GM12878 (cell line): ENCODE measurements around the gene TUNAR. TPM values are rescaled to one million over a fixed set of nuclear protein-coding genes. Genes with fewer than 3 reads are reported as not detected.

Source experiments
- ATAC-seq: fragments of 200-7000 bp; cut with Tn5 transposase; 3 replicates; pipeline ENCODE4 v1.9.1; 2020; ENCODE audit warnings: mild to moderate bottlenecking, moderate library complexity
- BruUV-seq: library from RNA; stranded (reverse); fragments of 400-500 nt; replicated peaks from 2 replicates; lab custom pipeline; 2021; lab: Mats Ljungman, UMichigan
- CTCF ChIA-PET: fragments of 300-600 bp; sonication (Branson Sonifier 250); formaldehyde crosslinking; extraction: SDS; loops from one replicate; lab custom pipeline; 2021; ENCODE audit warnings: inconsistent platforms; lab: Yijun Ruan, JAX
- POLR2A ChIA-PET: fragments of 350-600 bp; formaldehyde crosslinking; extraction: SDS; loops from one replicate; lab custom pipeline; 2021; ENCODE audit warnings: inconsistent platforms; lab: Charles Lee
- RAD21 ChIA-PET: fragments of 300-600 bp; sonication (Branson Sonifier 250); formaldehyde crosslinking; loops from one replicate; lab custom pipeline; 2023; ENCODE audit warnings: antibody characterized with exemption; ENCODE audit not compliant: unreplicated experiment; lab: Charles Lee
- SMC1A ChIA-PET: fragments of 300-600 bp; sonication (Branson Sonifier 250); formaldehyde crosslinking; loops from one replicate; lab custom pipeline; 2023; ENCODE audit not compliant: unreplicated experiment, uncharacterized antibody; lab: Charles Lee
- DNase-seq: peaks from one replicate; pipeline ENCODE4 v3.0.0-alpha.2; 2011; ENCODE audit warnings: low read depth, low spot score
- FAIRE-seq: peaks from 3 replicates; lab custom pipeline; 2011; peaks lifted over from hg19 to GRCh38; lab: Jason Lieb, UNC
- H2AFZ ChIP-seq: 2 replicates; pipeline ENCODE4 v1.6.0; 2011; ENCODE audit warnings: low read depth, low read length, control low read depth; ENCODE audit not compliant: control insufficient read depth
- H3K27ac ChIP-seq: 2 replicates; pipeline ENCODE4 v1.5.1; 2011; ENCODE audit warnings: control low read depth; ENCODE audit not compliant: control insufficient read depth, insufficient read depth
- H3K27me3 ChIP-seq, 2 experiments: replicated peaks in 1 of 2; 2 replicates each; pipeline versions ENCODE4 v1.6.0 to v1.6.1; 2011; ENCODE audit warnings: low read length in 1 of 2; ENCODE audit not compliant: control insufficient read depth in 2 of 2, insufficient read depth in 2 of 2
- H3K36me3 ChIP-seq, 2 experiments: 2 replicates each; pipeline ENCODE4 v1.5.1; 2011; ENCODE audit warnings: low read length in 1 of 2; ENCODE audit not compliant: control insufficient read depth in 2 of 2, insufficient read depth in 2 of 2
- H3K4me1 ChIP-seq: 2 replicates; pipeline ENCODE4 v1.6.1; 2011; ENCODE audit warnings: mild to moderate bottlenecking, low read length, moderate library complexity, mixed read lengths; ENCODE audit not compliant: control insufficient read depth, insufficient read depth
- H3K4me2 ChIP-seq: 2 replicates; pipeline ENCODE4 v1.6.0; 2011; ENCODE audit warnings: control low read depth; ENCODE audit not compliant: control insufficient read depth, insufficient read depth
- H3K4me3 ChIP-seq: fragments of 200-600 bp; sonication (generic); 2 replicates; pipeline ENCODE4 v1.5.1; 2016
- H3K79me2 ChIP-seq: 2 replicates; pipeline ENCODE4 v1.6.0; 2011; ENCODE audit warnings: low read length; ENCODE audit not compliant: control insufficient read depth, insufficient read depth
- H3K9ac ChIP-seq: 2 replicates; pipeline ENCODE4 v1.8.0; 2011; ENCODE audit warnings: low read length, control low read depth, mixed read lengths; ENCODE audit not compliant: control insufficient read depth, insufficient read depth
- H3K9me3 ChIP-seq: replicated peaks from 3 replicates; pipeline ENCODE4 v1.5.1; 2011; ENCODE audit warnings: mild to moderate bottlenecking, low read length; ENCODE audit not compliant: control insufficient read depth, insufficient read depth
- H4K20me1 ChIP-seq: 2 replicates; pipeline ENCODE4 v1.6.0; 2011; ENCODE audit not compliant: control insufficient read depth, insufficient read depth
- CEBPZ ChIP-seq: fragments of 150-350 bp; IDR thresholded peaks from 2 replicates; pipeline ENCODE4 v1.6.1; 2016; ENCODE audit warnings: low read depth, low read length
- EP300 ChIP-seq, 2 experiments: fragments of 150-350 bp in 1 of 2; IDR thresholded peaks; 2 replicates each; pipeline ENCODE4 v1.6.1; 2011 to 2012; ENCODE audit warnings: low read depth in 2 of 2, low read length in 2 of 2, borderline replicate concordance in 1 of 2, improper control_type of control experiment in 1 of 2, inconsistent platforms in 1 of 2; ENCODE audit not compliant: control insufficient read depth in 1 of 2
- GABPA ChIP-seq: IDR thresholded peaks from 2 replicates; pipeline ENCODE4 v1.6.1; 2014; ENCODE audit warnings: antibody characterized with exemption, low read depth, mild to moderate bottlenecking, inconsistent platforms
- MEF2A ChIP-seq: IDR thresholded peaks from 2 replicates; pipeline ENCODE4 v1.6.1; 2011; ENCODE audit warnings: low read depth, mild to moderate bottlenecking, low read length, moderate library complexity; ENCODE audit not compliant: insufficient read depth
- NFYA ChIP-seq: IDR thresholded peaks from 2 replicates; pipeline ENCODE4 v1.6.1; 2011; ENCODE audit warnings: low read depth, mild to moderate bottlenecking, low read length, improper control_type of control experiment, borderline replicate concordance
- SKIL ChIP-seq: fragments of 450-650 bp; IDR thresholded peaks from 2 replicates; pipeline ENCODE4 v1.6.1; 2017; ENCODE audit warnings: mild to moderate bottlenecking, low read depth, inconsistent platforms; ENCODE audit not compliant: poor library complexity, severe bottlenecking
- ZBTB33 ChIP-seq: fragments of 450-650 bp; IDR thresholded peaks from 2 replicates; pipeline ENCODE4 v1.6.1; 2017; ENCODE audit warnings: mild to moderate bottlenecking
- ZBTB40 ChIP-seq: fragments of 450-650 bp; IDR thresholded peaks from 2 replicates; pipeline ENCODE4 v1.6.1; 2016; ENCODE audit warnings: mild to moderate bottlenecking, moderate library complexity, borderline replicate concordance
- ZNF622 ChIP-seq: fragments of 450-650 bp; IDR thresholded peaks from 2 replicates; pipeline ENCODE4 v1.6.1; 2017; ENCODE audit warnings: mild to moderate bottlenecking, inconsistent platforms
- WGBS: methylation state at CpG from one replicate; pipeline ENCODE4 v1.1.6; 2016; ENCODE audit warnings: low lambda C conversion rate; ENCODE audit not compliant: insufficient replicate concordance, insufficient coverage; ENCODE audit errors: missing lambda C conversion rate; 5-methylcytosine and 5-hydroxymethylcytosine counted together
- in situ Hi-C: fragments of 300-500 bp; cut with MboI; formaldehyde crosslinking; loops from 9 replicates; pipeline ENCODE4 v1.14.3; 2018; ENCODE audit warnings: mixed read lengths
- intact Hi-C: fragments of 100-400 bp; cut with micrococcal nuclease; formaldehyde crosslinking; loops from one replicate; pipeline ENCODE4 v1.14.2; 2022; ENCODE audit not compliant: unreplicated experiment
- polyA plus RNA-seq, 11 experiments: library from polyadenylated mRNA; depleted of rRNA in 4 of 11; unstranded in 6 of 11; stranded (reverse) in 5 of 11; fragments of >200 nt; fragmentation: Nextera tagmentation in 4 of 11; fragmentation: Illumina TruSeq in 1 of 11; extraction: Ambion mirVana in 4 of 11; extraction: Trizol in 1 of 11; gene quantifications; 1 replicate in 1 of 11; 2 replicates in 10 of 11; pipeline versions ENCODE4 v1.2.1 to v1.2.3, GENCODE V29; 2011 to 2016; ENCODE audit warnings: inconsistent platforms in 2 of 11, missing spikeins in 2 of 11, low read depth in 1 of 11
- total RNA-seq, 4 experiments: library from RNA; depleted of rRNA in 3 of 4; stranded (reverse); fragments of >200 nt in 3 of 4; fragmentation: Illumina TruSeq in 1 of 4; extraction: Trizol in 1 of 4; gene quantifications; 2 replicates each; pipeline versions ENCODE4 v1.2.1 to v1.2.3, GENCODE V29; 2013 to 2021

Gene TUNAR
- total and polyA plus RNA-seq, 10 of the 15 experiments (the other 5 are each of a cell fraction or from before 2014, with no cell fraction given), result 0.02 TPM; not detected in 9

GRCh38 chr14:95877633-95878032, 1.0 kb downstream of the TUNAR start:
- Histone ChIP-seq H3K4me2 (no peak overlapping the region), H3K27ac (no peak overlapping the region), H4K20me1 (no peaks in the 10 kb centered on the region), H3K9ac (no peak overlapping the region), H3K27me3 (peaks cover 1 to 8% of the 10 kb centered on the region in 2 experiments; a peak in 3 of 4 replicates), H3K4me3 (no peak overlapping the region), H3K9me3 (no peaks in the 10 kb centered on the region), H3K4me1 (no peaks in the 10 kb centered on the region), H2AFZ (no peak overlapping the region), H3K36me3 (no peaks in the 10 kb centered on the region), H3K79me2 (no peaks in the 10 kb centered on the region)
- ChIA-PET POLR2A (no interaction called here), RAD21 (no interaction called here), SMC1A (no interaction called here), CTCF (no interaction called here)
- FAIRE-seq (no peak), DNase-seq (no peak), ATAC-seq (no peak)
- BruUV-seq, result no TSS peak
- WGBS, result 71% methylated on average over 4 of the region's 4 CpGs
- intact Hi-C loops, result no loop called here
- in situ Hi-C loops, result no loop called here
- TF ChIP-seq MEF2A (no peak), ZBTB40 (no peak), ZBTB33 (no peak), SKIL (no peak), NFYA (no peak), EP300 (IDR thresholded peaks at IDR 0.05; ENCODE audit: borderline replicate concordance in 1 of 2, control insufficient read depth in 1 of 2, low read depth in 2 of 2, low read length in 2 of 2) (no peak), CEBPZ (no peak), GABPA (no peak), ZNF622 (no peak)
